ENCODE data around the gene NUBPL.
A peak's percentile ranks its signal among the peaks of the same experiment; 100 is the strongest.
"Not testable (repeated sequence)": the region's sequence is repeated elsewhere in the genome, so short reads cannot be mapped to it uniquely, and the experiment has no call there.

NUBPL gene

GRCh38 chr14:31677630-31678029 is 116.4 kb downstream of the NUBPL start:
- no peak for DNase-seq

GRCh38 chr14:31678421-31679249 is 117.4 kb downstream of the NUBPL start:
- DNase-seq: no peak

GRCh38 chr14:31682768-31683167 is 121.6 kb downstream of the NUBPL start:
- no peak for DNase-seq

GRCh38 chr14:31687726-31688125 is 126.5 kb downstream of the NUBPL start:
- no peak for DNase-seq

- DNase-seq: no peak
These were observed 128.9 kb downstream of the NUBPL start for GRCh38 chr14:31690056-31690455.

GRCh38 chr14:31692376-31692781 is 131.2 kb downstream of the NUBPL start:
- peak; percentile 68 for DNase-seq

GRCh38 chr14:31696378-31696777 is 135.2 kb downstream of the NUBPL start:
- no peak for DNase-seq

- no peak for DNase-seq
These were observed 138.6 kb downstream of the NUBPL start for GRCh38 chr14:31699809-31700208.

GRCh38 chr14:31700282-31701074 is 139.3 kb downstream of the NUBPL start:
- no peak for DNase-seq

GRCh38 chr14:31702130-31702529 is 140.9 kb downstream of the NUBPL start:
- DNase-seq: no peak

GRCh38 chr14:31703056-31703455 is 141.9 kb downstream of the NUBPL start:
- no peak for DNase-seq

GRCh38 chr14:31705731-31706130 is 144.5 kb downstream of the NUBPL start:
- DNase-seq: no peak

GRCh38 chr14:31708661-31709060 is 147.5 kb downstream of the NUBPL start:
- not testable (repeated sequence) for DNase-seq

- DNase-seq: no peak
These were observed 151.3 kb downstream of the NUBPL start for GRCh38 chr14:31712244-31713127.

- no peak for DNase-seq
These were observed 155.0 kb downstream of the NUBPL start for GRCh38 chr14:31716208-31716607.

- DNase-seq: no peak
These were observed 156.3 kb downstream of the NUBPL start for GRCh38 chr14:31717294-31718085.

GRCh38 chr14:31718585-31718984 is 157.4 kb downstream of the NUBPL start:
- no peak for DNase-seq

GRCh38 chr14:31718985-31719384 is 157.8 kb downstream of the NUBPL start:
- no peak for DNase-seq

- no peak for DNase-seq
These were observed 165.1 kb downstream of the NUBPL start for GRCh38 chr14:31726337-31726736.

GRCh38 chr14:31727797-31728196 is 166.6 kb downstream of the NUBPL start:
- DNase-seq: no peak

GRCh38 chr14:31740688-31741087 is 179.5 kb downstream of the NUBPL start:
- no peak for DNase-seq

- DNase-seq: no peak
These were observed 184.5 kb downstream of the NUBPL start for GRCh38 chr14:31745741-31746140.
